Subcutaneous adipose tissue (tissue), 4 donors: ENCODE results near the gene IL20. TPM values are rescaled to one million over a fixed set of nuclear protein-coding genes. Genes with fewer than 3 reads are reported as not detected.

Experiments used
- total RNA-seq, 4 donors: library from RNA; depleted of rRNA; stranded (reverse); fragments of >200 nt; gene quantifications; one replicate each; pipeline ENCODE4 v1.1.0, GENCODE V29; 2016
- TF ChIP-seq, protein P1 (sequence below): fragments of 450-650 bp; IDR thresholded peaks from one replicate; pipeline ENCODE4 v1.5.1; 2016; ENCODE audit warnings: low read depth, mild to moderate bottlenecking, control low read depth, antibody characterized with exemption, moderate library complexity

Gene IL20
- total RNA-seq, 4 donors from 2014 or later: not detected

DNA sequence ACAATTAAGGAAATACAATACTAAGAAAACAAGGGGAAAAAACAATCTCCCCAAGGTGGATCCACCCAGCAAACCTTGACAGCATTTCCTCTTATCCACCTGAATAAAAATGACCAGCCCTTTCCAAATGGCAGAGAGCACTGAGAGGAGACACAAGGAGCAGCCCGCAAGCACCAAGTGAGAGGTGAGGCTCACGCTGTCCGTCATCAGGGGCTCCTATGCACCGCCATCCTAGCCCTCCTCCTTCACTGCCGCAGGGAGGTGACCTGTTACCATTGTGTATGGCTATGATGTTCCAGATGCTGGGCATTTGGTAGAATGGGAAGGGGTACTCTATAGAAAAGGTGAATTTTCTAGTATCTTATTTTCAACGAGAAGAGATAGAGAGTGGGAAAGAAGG is 31.2 kb upstream of the IL20 start:
- TF ChIP-seq, protein P1, sequence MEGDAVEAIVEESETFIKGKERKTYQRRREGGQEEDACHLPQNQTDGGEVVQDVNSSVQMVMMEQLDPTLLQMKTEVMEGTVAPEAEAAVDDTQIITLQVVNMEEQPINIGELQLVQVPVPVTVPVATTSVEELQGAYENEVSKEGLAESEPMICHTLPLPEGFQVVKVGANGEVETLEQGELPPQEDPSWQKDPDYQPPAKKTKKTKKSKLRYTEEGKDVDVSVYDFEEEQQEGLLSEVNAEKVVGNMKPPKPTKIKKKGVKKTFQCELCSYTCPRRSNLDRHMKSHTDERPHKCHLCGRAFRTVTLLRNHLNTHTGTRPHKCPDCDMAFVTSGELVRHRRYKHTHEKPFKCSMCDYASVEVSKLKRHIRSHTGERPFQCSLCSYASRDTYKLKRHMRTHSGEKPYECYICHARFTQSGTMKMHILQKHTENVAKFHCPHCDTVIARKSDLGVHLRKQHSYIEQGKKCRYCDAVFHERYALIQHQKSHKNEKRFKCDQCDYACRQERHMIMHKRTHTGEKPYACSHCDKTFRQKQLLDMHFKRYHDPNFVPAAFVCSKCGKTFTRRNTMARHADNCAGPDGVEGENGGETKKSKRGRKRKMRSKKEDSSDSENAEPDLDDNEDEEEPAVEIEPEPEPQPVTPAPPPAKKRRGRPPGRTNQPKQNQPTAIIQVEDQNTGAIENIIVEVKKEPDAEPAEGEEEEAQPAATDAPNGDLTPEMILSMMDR: no peak

DNA sequence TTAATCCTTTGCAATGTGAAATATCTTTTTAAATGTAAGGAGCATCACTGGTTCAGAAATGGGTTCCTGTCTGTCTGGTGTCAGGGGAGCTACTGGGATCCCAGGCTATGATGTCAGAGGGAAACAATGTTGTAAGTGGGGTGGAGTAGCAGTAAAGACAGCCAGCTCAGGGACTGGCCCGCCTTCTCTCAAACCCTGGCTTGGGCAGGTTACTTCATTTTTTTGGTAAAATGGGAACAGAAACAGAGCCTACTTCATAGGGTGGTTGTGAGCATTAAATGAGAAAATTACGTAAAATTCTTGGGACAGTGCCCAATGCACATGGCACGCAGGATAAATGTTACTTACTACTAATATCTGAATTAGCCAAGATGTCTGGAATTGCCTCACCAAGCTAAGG is 30.7 kb upstream of the IL20 start:
- TF ChIP-seq, protein P1: no peak

DNA sequence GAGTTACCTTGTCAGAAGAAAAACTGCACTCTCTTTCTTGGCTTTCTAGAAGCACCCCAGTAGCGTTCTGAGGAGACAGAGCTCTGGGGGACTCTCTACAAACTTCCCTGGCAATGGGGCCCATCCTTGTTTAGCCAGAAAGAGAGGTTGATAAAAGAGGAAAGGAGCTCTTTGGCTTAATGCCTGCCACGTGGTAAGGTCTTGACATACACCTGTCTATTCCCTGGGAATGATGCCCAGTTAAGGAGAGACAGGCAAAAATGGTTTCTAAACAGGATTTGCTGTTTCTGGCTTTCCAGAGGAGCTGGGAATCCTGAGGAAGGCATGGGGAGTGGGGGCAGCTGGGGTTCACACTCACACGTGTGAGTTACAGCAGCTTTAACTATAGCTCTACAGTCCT is 30.2 kb upstream of the IL20 start:
- TF ChIP-seq, protein P1: no peak

DNA sequence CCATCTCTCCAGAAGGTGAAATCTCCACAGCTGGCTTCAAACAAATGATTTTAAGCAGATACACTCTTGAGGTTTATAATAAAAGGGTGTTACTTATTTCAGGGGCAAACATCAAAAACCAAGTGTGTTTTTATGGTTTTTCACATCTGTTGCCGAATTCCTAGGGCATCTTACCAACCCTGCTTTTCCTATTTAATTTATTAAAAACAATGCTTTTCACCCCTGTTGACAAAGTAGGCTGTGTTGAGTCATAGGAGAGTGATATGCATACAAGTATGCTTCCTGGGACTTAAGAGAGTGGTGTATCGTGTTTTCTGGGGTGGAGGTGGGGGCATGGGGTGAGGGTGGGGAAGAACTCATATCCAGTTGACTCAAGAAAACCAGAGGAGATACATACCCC is 29.3 kb upstream of the IL20 start:
- TF ChIP-seq, protein P1: no peak

DNA sequence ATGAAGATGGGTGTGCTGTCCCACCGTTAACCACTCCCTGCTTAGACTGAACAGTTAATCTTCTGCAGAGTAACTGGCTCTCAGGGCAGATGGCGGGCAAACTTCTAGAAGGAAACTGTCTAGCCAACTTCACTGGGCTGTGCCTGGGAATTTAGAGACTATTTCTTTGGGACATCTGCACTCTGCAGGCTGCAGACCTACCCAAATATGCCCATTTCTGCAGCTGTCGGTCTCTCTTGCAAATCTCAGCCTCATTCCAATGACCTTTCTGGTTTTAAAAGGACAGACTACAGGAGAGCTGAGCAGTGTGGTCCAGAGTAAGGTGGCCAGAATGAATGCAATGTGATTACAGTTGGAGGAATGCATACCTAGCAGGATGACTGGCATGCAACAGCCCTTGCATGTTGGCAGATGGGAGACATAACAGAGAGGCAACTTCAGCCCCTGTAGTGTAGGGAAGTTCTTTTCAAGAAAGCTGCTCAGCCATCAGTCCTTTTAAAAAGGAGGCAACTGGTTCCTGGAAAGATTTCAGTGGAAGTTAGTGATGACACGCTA is 26.3 kb upstream of the IL20 start:
- TF ChIP-seq, protein P1: no peak

DNA sequence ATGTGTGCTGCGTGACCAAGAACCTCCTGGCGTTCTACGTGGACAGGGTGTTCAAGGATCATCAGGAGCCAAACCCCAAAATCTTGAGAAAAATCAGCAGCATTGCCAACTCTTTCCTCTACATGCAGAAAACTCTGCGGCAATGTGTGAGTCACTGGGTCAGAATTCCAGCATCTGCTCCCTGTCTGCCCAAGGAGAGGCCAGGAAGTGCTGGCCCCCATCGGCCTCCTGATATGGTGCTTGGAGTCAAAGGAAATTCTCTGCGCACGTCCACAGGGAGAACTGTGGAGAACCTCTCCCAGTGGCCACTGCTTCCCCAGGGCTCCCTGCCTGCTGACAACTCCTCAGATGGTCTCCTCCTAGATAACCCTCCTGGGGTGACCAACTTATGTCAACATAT is 25.6 kb upstream of the IL20 start:
- TF ChIP-seq, protein P1: no peak

DNA sequence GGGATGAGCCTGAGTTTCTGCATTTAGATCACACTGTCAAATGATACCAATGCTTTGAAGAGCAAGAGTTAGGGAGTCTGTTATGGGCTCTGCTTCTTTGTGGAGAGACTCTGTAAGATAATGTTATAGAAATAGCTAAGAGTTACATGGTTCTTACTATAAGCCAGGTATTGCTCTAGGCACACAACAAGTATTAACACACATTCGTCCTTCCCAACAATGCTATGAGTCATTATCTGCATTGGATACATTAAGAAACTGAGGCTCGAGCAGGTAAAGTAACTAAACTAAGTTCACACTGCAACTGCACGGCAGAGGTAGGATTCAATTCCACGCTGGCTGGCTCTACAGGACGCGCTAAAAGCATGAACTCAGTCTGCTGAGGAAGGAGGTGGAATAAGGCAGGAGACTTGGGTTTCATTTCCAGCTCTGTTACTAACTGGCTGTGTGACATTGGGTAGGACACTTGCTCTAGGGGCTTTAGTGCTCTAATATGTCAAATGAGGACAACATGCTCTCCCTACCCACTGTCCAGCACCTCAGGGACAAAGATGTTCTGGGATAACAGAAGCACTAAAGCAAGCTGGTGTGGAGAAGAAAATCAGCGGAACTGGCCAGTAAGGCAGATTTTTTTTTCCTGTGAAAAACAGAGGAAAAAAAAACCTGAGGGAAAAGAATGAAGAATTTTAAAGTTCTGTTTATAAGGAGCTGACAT is 23.7 kb upstream of the IL20 start:
- TF ChIP-seq, protein P1: no peak
